Activated CD8-positive, alpha-beta memory T cell treated with anti-CD3 and anti-CD28 coated beads, Interleukin-2, amount 50 U/mL, for 4 hours (primary cell): ENCODE results near the gene PTX4.

Experiments used
- DNase-seq: peaks from one replicate; pipeline ENCODE4 v3.0.0-alpha.2; 2020

PTX4 gene

GRCh38 chr16:1499756-1500464, 11.2 kb upstream of the PTX4 start:
- DNase-seq = no peak

DNA sequence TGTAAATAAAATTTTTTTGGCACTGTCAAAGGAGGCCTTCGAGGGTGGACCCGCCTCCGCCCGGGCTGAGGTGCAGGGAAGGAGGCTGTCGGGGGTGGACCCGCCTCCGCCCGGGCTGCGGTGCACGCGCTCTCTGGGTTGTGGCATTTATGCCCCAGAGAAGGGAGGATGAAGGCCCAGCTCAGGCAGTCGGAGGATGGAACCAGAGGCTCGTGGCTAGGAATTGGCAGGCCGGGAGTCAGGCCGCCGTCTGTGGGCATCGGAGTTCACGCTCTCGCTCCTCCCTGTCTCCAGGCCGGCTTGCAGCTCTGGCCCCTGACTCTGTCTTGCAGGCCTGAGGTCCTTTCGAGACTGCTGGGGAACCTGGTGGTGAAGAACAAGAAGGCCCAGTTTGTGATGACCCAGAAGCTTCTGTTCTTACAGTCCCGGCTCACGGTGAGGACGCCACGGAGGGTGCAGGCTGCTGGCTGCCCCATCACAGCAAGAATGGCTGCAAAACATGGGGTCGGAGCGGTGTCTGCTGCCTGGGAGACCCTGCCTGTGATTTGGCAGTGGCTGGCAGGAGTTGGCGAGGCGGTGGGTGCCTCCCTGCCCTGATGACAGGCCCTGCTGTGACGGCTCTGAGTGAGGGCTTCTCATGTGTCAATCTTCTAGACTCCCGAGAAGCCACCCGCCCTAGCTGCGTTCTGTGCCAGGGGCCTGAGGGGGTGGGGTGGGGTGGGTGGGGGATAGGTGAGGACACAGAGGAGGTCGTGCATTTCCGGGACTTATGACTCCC, 10.3 kb upstream of the PTX4 start:
- no peak for DNase-seq

GRCh38 chr16:1497014-1497598, 8.4 kb upstream of the PTX4 start:
- no peak for DNase-seq

GRCh38 chr16:1496464-1496863, 7.7 kb upstream of the PTX4 start:
- DNase-seq = no peak

GRCh38 chr16:1495889-1496262, 7.1 kb upstream of the PTX4 start:
- DNase-seq = no peak

DNA sequence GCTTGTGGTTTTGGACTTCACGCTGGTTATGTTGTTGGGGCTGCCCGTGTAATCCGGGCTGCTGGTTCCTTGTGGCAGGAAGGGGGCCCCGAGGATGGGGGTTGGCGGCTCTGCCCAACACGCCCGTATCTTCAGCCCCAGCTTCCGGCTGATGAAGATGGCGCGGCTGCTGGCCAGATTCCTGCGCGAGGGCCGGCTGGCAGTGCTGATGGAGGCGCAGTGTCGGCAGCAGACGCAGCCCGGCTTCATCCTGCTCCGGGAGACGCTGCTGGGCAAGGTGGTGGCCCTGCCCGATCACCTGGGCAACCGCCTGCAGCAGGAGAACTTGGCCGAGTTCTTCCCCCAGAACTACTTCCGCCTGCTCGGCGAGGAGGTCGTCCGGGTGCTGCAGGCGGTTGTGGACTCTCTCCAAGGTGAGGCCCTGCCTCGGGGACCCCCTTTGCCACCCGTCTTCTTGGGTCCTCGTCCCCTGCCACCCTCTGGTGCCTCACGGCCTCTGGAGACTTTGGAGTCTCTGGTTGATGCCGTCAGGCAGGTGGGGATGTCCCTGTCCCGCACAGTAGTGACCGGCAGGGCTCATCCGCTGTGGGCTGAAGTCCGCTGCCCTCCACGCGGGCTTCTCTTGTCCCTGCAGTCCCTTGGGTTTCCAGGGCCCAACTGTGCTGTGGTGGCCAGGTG, 6.6 kb upstream of the PTX4 start:
- DNase-seq = no peak

GRCh38 chr16:1494711-1495110, 6.0 kb upstream of the PTX4 start:
- no peak for DNase-seq

DNA sequence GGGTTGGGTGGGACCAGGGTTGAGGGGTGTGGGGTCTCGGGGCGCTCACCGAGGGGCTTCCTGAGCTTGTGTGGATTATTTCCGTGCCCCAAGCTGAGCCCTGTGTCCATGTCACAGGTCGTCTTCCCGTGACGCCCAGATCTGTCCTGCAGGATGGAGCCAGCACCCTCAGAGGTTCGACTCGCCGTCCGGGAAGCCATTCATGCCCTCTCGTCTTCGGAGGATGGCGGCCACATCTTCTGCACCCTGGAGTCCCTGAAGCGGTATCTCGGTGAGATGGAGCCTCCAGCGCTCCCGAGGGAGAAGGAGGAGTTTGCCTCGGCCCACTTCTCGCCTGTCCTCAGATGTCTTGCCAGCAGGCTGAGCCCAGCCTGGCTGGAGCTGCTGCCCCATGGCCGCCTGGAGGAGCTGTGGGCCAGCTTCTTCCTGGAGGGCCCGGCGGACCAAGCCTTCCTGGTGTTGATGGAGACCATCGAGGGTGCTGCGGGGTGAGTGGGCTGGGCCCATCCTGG, 5.4 kb upstream of the PTX4 start:
- DNase-seq = no peak

GRCh38 chr16:1493746-1494094, 5.0 kb upstream of the PTX4 start:
- no peak for DNase-seq

DNA sequence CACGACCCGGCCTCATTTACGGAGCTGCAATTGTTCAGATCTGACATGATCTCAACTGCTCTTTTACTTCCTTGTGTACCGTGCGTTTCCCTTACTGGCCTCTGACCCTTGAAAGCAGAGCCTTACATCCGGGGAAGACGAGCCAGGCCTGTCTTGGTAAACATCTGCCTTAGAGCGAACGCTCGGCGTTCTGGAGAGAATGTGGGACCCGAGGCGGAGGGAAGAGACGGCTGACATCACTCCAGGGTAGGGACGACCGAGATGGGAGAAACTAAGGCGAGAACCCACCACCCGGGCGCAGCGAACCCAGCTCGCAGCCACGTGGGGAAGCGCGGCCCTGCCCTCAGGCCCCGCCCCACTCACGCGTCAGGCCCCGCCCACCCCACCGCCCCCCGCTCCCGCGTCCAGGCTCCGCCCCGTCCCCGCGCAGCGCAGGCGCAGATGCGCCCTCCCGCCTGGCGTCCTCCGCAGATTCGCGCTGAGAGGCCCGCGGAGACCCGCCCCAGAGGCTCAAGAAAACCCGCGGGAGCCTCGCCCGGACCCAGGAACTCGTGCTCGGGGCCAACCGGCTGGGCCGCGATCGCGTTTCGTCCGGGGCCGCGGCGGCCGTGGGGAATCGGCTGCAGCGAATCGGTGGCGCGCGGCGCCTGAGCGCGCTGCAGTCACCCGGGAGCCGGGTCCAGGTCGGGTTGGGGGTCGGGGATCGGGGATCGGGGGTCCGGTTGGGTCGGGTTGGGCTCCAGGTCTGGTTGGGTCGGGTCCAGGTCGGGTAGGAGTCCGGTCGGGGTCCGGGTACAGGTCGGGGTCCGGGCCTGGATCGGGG, 4.4 kb upstream of the PTX4 start, which contains the start of gene TELO2:
TSS of gene TELO2 (plus strand) at position 438 of the 823 bp plus-strand sequence. CDS start 922 bp downstream, outside the sequence.
- DNase-seq = peak; percentile 85

GRCh38 chr16:1492082-1492922, 3.6 kb upstream of the PTX4 start:
- DNase-seq = no peak

- no peak for DNase-seq
Observed at GRCh38 chr16:1491327-1491726, 2.6 kb upstream of the PTX4 start.

- no peak for DNase-seq
Observed at GRCh38 chr16:1489077-1489476, 333 bp upstream of the PTX4 start.

- DNase-seq = no peak
Observed at GRCh38 chr16:1488054-1488601, 616 bp downstream of the PTX4 start.

DNA sequence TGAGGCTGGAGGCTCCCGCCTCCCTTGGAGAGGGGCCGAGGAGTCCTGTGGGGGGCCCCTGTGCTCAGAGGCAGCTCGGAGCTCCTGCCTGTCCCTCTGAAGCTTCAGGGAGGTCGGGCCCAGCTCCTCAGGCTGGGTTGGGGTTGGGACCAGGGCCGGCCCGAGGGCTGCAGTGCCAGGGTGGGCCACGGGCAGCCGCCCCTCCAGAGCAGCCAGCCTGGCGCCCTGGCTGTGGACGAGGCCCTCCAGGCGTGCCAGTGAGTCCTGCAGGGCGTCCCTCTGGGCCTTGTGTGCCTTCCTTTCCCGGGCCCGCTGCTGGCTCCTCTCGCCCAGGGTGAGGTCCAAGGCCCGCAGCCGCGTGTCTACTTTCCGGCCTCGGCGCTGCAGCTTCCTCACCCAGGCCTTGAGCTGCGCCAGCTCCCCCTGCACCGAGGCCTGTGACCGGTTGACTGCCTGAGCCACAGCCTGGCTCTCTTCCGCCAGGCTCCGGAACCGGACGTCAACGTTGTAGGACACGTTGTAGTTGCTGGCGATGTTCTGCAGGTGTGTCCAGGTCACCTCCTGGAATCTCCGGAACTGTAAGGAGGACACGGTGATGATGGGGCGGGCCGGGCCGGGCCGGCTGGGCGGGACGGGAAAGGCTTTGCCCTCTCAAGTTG, 1.2 kb downstream of the PTX4 start:
- no peak for DNase-seq

GRCh38 chr16:1486551-1487390, 2.0 kb downstream of the PTX4 start:
- DNase-seq = no peak

- no peak for DNase-seq
Observed at GRCh38 chr16:1485847-1486496, 2.8 kb downstream of the PTX4 start.

GRCh38 chr16:1481906-1482835, 6.6 kb downstream of the PTX4 start:
- no peak for DNase-seq
